Activated gamma-delta T cell (primary cell): ENCODE measurements around the gene RWDD3.

Experiments used
- DNase-seq: peaks from one replicate; lab custom pipeline; 2025; lab: John Stamatoyannopoulos, UW
- total RNA-seq, 2 donors: gene quantifications; one replicate each; lab custom pipeline; 2026; lab: John Stamatoyannopoulos, UW

RWDD3 gene
- 5.7 to 6.8 reads per million in 2 donors for total RNA-seq

DNA sequence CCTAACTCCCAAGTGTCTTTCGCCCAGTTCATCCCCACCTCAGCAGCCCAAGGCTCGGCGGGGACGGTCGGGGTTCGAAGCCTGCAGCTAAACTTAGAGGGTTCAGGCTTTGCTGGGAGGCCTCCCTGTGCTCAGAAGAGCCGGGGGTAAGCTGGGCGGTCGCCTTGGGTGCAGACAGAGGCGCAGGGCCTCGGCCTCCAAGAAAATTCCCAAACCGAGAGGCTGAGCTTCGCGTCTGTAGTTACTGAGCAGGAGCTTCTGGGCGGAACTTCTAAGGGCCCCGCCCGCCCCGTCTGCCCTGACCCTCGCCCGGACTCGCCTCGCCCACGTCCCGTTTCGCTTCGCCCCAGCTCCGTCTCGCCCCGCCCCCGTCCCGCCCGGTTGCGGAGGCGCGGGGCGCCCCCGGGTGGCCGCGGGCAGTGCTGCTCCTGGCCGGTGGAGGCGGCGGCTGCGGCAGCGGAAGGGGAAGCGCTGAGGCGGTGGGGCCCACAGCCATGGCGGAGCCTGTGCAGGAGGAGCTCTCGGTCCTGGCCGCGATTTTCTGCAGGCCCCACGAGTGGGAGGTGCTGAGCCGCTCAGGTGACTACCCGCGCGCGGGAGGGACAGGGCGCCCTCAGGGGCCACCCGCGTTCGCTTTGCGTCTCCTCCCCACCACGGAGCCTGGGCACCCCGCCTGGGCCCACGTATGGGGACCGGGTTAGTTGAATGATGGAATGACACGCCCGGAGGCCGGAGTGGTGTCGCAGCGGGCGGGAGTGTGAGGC lies at the start of gene RWDD3:
RWDD3 (plus strand) TSS at position 474 of the 764 bp plus-strand sequence; CDS start at position 495, 21 bp downstream.
- peak; percentile 84 for DNase-seq

DNA sequence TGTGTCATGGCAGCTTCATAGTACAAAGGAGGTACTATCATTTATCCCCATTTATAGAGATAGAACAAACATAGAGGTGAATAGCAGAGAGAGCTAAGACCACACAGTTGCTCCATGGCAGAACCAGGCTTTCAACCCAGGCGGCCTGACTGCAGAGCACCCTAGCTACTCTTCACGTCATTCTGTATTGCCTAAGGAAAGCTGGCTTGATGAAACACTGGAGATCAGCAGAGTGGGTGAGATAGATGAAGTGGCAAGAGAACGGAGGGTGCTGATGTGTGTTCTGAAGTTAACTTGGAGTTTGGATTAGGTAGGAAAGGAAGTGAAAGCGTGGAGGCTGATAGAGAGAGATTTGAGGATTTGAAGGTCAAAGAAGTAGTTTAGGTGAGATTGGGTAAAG lies 47.9 kb upstream of the RWDD3 start:
- no peak for DNase-seq

GRCh38 chr1:95193591-95193990 lies 40.4 kb upstream of the RWDD3 start:
- no peak for DNase-seq

- no peak for DNase-seq
These were observed 39.0 kb upstream of the RWDD3 start for GRCh38 chr1:95195046-95195445.

GRCh38 chr1:95196017-95196416 lies 38.0 kb upstream of the RWDD3 start:
- no peak for DNase-seq

- no peak for DNase-seq
These were observed 36.3 kb upstream of the RWDD3 start for GRCh38 chr1:95197616-95198252.

DNA sequence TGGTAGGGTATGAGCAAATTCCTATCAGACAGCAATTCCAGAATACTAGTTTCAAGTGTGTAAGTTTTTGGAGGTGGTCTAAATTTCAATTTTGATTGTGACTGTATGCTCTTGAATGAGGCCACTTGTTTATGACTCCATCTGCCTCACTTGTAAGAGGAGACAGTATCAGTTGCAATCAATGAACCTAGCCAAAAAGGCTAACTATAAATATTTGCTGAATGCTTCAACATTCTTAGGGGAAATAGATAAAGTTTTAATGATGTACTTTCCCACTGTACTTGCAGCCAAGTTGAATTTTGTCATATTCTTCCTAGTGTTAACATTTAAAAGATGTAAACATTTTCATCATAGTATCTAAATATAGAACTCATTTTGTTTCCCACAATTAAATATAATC lies 32.1 kb upstream of the RWDD3 start:
- no peak for DNase-seq

DNA sequence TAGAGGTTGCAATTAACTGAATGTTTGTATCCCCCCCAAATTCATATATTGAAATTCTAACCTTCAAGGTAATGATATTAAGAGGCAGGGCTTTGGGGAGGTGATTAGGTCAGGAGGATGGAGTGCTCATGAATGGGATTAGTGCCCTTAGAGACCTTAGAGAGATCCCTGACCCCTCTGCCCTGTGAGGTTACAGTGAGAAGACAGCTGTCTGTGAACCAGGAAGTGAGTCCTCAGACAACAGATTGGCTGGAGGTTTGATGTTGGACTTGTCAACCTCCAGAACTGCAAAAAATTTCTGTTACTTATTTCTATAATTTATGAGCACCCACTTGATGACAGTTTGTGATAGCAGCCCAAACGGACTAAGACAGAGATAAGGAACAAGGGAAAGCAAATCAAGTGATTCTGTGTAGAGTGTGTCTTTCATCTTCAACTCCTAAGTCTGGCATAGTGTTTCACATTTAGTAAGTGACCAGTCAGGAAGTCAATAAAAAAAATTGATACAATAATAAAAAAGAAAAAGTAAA lies 30.0 kb upstream of the RWDD3 start:
- no peak for DNase-seq

DNA sequence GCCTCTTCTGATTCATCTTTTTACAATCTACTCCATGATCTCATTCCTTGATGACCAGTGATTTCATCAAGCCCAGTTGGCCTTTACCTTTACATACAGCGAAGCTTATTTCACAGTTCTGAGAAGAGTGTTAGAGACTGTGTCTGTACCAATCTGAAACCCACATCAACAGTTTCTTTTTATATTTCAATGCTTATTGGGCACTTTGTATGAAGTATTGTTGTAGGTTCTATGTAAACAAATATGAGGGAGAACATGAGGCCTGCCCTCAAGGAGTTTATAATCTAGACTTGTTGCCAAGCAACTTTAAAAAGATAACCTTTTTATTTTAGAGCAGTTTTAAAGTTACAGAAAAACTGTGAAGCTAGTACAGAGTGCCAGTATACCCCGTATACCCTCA lies 27.5 kb upstream of the RWDD3 start:
- no peak for DNase-seq

DNA sequence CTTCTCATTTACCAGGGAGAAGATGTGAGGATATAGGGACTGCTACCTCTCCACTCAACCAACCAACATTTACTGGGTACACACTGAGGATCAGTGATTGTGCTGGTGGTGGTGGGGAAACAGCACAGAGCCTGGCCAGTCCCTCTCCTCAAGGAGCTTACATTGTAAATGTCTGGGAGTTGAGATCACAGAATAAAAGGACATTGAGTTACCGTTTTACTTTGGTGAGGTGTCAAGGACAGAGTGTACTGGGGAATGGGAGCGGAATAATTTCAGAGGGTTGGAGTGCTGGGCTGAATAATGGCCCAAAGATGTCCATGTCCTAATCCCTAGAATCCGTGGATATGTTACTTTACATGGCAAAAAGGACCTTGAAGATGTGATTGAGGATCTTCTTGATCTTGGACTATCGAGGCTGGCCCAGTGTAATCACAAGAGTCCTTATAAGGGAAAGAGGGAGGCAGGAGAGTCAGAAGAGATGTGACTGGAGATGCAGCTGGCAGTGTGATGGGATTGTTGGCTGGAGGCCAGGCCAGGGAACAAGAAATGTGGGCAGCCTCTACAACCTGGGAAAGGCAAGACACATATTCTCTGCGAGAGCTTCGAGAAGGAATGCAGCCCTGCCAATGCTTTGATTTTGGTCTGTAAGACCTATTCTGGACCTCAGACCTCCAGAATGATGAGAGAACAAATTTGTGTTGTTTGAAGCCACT lies 26.6 kb upstream of the RWDD3 start:
- no peak for DNase-seq

- no peak for DNase-seq
These were observed 25.1 kb upstream of the RWDD3 start for GRCh38 chr1:95208876-95209275.

GRCh38 chr1:95209291-95209690 lies 24.7 kb upstream of the RWDD3 start:
- DNase-seq = no peak

- DNase-seq = no peak
These were observed 17.6 kb upstream of the RWDD3 start for GRCh38 chr1:95216292-95216990.

- no peak for DNase-seq
These were observed 16.6 kb upstream of the RWDD3 start for GRCh38 chr1:95217371-95217770.

DNA sequence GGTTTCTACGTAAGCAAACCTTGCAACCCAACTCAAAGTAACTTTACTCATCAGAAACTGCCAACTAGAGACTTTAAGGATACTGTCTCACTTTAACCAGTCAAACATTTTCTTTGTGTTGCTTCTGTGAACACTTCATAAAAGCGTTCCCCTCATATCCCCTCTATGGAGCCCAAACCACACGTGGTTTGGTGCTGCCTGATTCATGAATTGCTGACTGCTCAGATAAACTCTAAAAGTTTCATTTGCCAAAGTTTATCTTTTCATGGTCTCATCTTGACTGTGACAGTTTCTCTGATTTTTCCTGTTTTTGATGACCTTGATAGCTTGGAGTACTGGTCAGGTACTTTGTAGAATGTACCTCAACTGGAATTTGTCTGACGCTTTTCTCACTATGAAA lies 14.6 kb upstream of the RWDD3 start:
- DNase-seq = no peak

- DNase-seq = no peak
These were observed 12.7 kb upstream of the RWDD3 start for GRCh38 chr1:95221306-95221705.

DNA sequence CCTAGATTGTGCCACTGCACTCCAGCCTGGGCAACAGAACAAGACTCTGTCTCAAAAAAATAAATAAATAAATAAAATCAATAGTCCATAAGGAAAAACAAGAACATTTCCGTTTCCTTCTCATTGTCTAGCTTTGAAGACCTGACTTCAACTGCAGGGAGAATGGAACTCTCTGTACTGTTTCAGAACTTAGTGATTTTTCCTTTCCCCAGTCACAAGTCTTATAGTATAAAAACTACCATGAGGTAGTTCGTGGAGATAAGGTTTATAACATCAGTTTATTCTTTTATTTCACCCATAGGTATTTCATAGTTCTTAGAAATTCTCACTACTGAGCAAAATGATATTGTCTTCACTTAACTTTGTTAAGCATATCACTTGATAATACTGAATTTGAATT lies 11.4 kb upstream of the RWDD3 start:
- no peak for DNase-seq

DNA sequence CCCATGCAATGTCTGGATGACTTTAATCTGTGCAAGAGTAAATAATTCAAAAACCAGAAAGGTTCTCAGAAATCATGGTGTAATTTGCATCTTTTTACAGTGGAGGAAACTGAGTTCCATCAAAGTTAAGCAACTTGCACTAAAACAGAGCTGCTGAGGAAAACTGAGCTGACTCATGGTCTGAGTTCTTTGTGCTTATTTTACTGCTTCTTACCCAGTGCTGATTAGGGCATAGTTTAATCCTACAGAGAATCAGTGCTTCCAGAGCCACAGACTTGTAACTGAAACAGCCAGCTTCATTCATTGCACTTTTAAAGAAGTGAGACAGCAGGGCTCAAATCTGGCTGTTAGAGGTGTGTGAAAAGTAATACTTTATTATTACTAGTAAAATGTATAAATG lies 10.9 kb upstream of the RWDD3 start:
- no peak for DNase-seq

DNA sequence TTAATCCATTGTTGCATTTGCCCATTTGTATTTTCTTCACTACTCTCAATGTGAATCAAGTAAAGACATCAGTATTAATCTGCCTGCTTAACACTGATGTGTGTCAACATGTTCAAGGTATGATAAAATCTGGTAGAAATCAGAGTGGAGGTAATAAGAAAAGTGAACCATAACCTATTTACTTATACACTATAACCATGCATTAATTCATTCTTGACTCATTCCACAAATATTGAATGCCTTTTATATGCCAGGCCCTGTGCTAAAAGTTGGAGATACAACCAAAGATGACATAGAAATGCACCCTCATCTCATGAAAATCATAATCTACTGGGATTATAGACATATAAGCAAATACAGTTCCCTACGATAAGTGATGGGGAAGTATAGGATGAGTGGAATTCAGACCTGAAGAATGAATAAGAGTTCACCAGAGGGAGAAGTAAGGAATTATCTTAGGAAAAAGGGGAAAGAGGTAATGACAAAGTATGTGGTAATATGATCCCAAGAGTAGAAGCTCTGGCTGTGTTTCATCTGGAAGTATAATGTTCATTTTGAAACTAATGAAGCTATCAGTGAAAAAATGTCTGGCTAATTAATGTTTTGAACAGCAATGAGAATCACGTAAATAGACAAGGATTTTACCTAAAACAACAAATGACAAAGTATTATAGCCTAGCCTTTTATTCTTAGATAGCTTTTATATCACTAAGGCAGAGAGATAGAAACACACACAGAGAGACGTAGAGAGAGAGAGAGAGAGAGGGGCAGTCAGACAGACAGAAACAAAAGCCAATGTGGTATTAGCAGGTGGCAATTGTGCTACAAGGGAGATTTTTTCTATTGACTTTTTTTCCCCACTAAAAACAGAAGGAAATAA lies 7.0 kb upstream of the RWDD3 start:
- DNase-seq = no peak

GRCh38 chr1:95229037-95229436 lies 5.0 kb upstream of the RWDD3 start:
- no peak for DNase-seq

DNA sequence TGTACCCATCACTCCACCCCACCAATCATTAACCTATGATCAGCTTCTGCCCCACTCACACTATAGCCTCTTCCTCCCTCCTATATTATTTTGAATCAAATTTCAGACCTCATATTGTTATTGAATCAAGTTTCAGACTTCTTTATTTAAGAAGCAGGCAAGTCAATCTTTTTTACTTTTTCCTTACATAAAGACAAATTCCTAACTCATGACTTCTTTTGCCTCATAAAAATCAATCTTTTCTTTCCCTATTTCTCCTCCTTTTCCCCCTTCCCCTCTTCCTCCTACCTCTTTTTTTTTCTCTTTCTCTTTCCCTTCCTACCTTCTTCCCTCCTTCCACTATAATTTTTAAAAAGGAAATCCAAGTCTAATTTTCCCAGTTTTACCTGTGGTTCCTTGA lies 4.3 kb upstream of the RWDD3 start:
- no peak for DNase-seq
